A549 (cell line): ENCODE data around the gene GRIP1.

Experiments
- CHD4 ChIP-seq: fragments of 200-600 bp; sonication (generic); IDR thresholded peaks from 2 replicates; pipeline ENCODE4 v1.6.1; 2016; ENCODE audit warnings: antibody characterized with exemption, mild to moderate bottlenecking, borderline replicate concordance
- FOSB ChIP-seq: fragments of 250-450 bp; sonication (Bioruptor Pico); IDR thresholded peaks from 2 replicates; pipeline ENCODE4 v1.5.0; 2020; ENCODE audit warnings: mild to moderate bottlenecking, moderate library complexity
- FOSL2 ChIP-seq, 2 experiments: fragments of 450-650 bp in 1 of 2; fragments of >200 bp in 1 of 2; sonication (Bioruptor Twin) in 1 of 2; formaldehyde crosslinking; IDR thresholded peaks; 2 replicates each; pipeline versions ENCODE4 v1.5.0 to v1.6.1; 2016 to 2020; ENCODE audit warnings: mild to moderate bottlenecking in 1 of 2, moderate library complexity in 1 of 2
- KDM1A ChIP-seq: fragments of 200-600 bp; sonication (generic); IDR thresholded peaks from 2 replicates; pipeline ENCODE4 v1.6.1; 2016; ENCODE audit warnings: low read depth, mild to moderate bottlenecking
- MAFK ChIP-seq: fragments of 450-650 bp; IDR thresholded peaks from 2 replicates; pipeline ENCODE4 v1.6.1; 2014; ENCODE audit not compliant: partially characterized antibody
- PHF8 ChIP-seq: fragments of 200-600 bp; sonication (generic); IDR thresholded peaks from 2 replicates; pipeline ENCODE4 v1.6.1; 2016; ENCODE audit warnings: low read depth, mild to moderate bottlenecking, antibody characterized with exemption, moderate library complexity, borderline replicate concordance
- POLR2A ChIP-seq: IDR thresholded peaks from 2 replicates; pipeline ENCODE4 v1.6.1; 2012; ENCODE audit warnings: mild to moderate bottlenecking, low read length
- TF ChIP-seq, protein P1 (sequence below): fragments of >200 bp; sonication (Bioruptor Twin); formaldehyde crosslinking; IDR thresholded peaks from 3 replicates; pipeline ENCODE4 v1.5.1; 2016
- TF ChIP-seq, protein P2 (sequence below): fragments of >200 bp; sonication (Bioruptor Twin); formaldehyde crosslinking; IDR thresholded peaks from 2 replicates; pipeline ENCODE4 v1.6.1; 2016
- TF ChIP-seq, protein P3 (sequence below): IDR thresholded peaks from 2 replicates; pipeline ENCODE4 v1.6.1; 2012

DNA sequence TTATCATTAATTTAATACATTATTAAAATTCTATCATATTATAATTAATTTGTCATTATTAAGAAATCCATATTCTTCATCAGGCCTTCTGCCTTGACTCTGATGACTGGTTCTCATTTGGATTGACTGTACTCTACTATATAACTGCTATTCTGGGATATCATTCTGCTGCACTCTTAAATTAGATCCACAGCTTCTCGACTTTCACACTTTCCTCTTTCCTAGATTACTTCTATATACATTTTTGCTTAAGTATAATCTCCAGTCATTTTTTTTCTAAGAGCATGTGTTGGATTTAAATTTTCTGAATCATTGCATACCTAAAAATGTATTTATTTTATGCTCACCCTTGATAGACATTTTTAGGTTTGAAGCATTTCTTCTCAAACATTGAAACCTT lies 12.4 kb downstream of the GRIP1 start:
- TF ChIP-seq POLR2A (no peak), FOSL2 (IDR thresholded peaks at IDR 0.05) (no peak), FOSL2 (CRISPR knock-in tag; IDR thresholded peaks at IDR 0.05) (no peak), FOSB (CRISPR knock-in tag) (no peak), KDM1A (no peak), CHD4 (no peak), MAFK (no peak), PHF8 (no peak)
- TF ChIP-seq, protein P1, sequence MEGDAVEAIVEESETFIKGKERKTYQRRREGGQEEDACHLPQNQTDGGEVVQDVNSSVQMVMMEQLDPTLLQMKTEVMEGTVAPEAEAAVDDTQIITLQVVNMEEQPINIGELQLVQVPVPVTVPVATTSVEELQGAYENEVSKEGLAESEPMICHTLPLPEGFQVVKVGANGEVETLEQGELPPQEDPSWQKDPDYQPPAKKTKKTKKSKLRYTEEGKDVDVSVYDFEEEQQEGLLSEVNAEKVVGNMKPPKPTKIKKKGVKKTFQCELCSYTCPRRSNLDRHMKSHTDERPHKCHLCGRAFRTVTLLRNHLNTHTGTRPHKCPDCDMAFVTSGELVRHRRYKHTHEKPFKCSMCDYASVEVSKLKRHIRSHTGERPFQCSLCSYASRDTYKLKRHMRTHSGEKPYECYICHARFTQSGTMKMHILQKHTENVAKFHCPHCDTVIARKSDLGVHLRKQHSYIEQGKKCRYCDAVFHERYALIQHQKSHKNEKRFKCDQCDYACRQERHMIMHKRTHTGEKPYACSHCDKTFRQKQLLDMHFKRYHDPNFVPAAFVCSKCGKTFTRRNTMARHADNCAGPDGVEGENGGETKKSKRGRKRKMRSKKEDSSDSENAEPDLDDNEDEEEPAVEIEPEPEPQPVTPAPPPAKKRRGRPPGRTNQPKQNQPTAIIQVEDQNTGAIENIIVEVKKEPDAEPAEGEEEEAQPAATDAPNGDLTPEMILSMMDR: no peak
- TF ChIP-seq, protein P2, sequence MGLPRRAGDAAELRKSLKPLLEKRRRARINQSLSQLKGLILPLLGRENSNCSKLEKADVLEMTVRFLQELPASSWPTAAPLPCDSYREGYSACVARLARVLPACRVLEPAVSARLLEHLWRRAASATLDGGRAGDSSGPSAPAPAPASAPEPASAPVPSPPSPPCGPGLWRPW: no peak
- TF ChIP-seq, protein P3, sequence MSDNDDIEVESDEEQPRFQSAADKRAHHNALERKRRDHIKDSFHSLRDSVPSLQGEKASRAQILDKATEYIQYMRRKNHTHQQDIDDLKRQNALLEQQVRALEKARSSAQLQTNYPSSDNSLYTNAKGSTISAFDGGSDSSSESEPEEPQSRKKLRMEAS: no peak
